A549 (cell line): Measurements from ENCODE around the gene TMPRSS12. TPM values are rescaled to one million over a fixed set of nuclear protein-coding genes. Genes with fewer than 3 reads are reported as not detected.
A peak's percentile ranks its signal among the peaks of the same experiment; 100 is the strongest.

Experiments used
- ATAC-seq, 2 experiments: fragments of 200-7000 bp in 1 of 2; fragments of >200 bp in 1 of 2; cut with Nextera tagmentation in 1 of 2; cut with Tn5 transposase in 1 of 2; 3 replicates each; pipeline versions ENCODE4 v1.8.0 to v1.9.1; 2018 to 2020; ENCODE audit warnings: mild to moderate bottlenecking in 1 of 2, moderate library complexity in 1 of 2
- CTCF ChIA-PET: fragments of 300-600 bp; sonication (Branson Sonifier 250); formaldehyde crosslinking; extraction: SDS; loops from one replicate; lab custom pipeline; 2021; ENCODE audit warnings: antibody characterized with exemption, inconsistent platforms; lab: Yijun Ruan, JAX
- POLR2A ChIA-PET: fragments of 350-600 bp; formaldehyde crosslinking; extraction: SDS; loops from one replicate; lab custom pipeline; 2021; ENCODE audit warnings: antibody characterized with exemption, inconsistent platforms; lab: Yijun Ruan, JAX
- DNase-seq, 2 experiments: peaks; one replicate each; pipeline versions ENCODE4 v3.0.0 to v3.0.0-alpha.2; 2011 to 2016; ENCODE audit warnings: low read depth in 1 of 2, low spot score in 1 of 2
- FAIRE-seq: peaks from 2 replicates; lab custom pipeline; 2011; peaks lifted over from hg19 to GRCh38; lab: Jason Lieb, UNC
- H3K27ac ChIP-seq, 2 experiments: fragments of >200 bp; sonication (Bioruptor Twin); formaldehyde crosslinking; 3 replicates each; pipeline ENCODE4 v1.5.1; 2016 to 2017
- H3K4me1 ChIP-seq: fragments of >200 bp; sonication (Bioruptor Twin); formaldehyde crosslinking; 3 replicates; pipeline ENCODE4 v1.6.1; 2016
- H3K4me2 ChIP-seq: fragments of >200 bp; sonication (Bioruptor Twin); formaldehyde crosslinking; 3 replicates; pipeline ENCODE4 v1.6.1; 2016
- H3K4me3 ChIP-seq: fragments of >200 bp; sonication (Bioruptor Twin); formaldehyde crosslinking; 3 replicates; pipeline ENCODE4 v1.5.1; 2016
- H3K9me3 ChIP-seq: fragments of >200 bp; sonication (Bioruptor Twin); formaldehyde crosslinking; 3 replicates; pipeline ENCODE4 v1.6.1; 2016
- ATOH8 ChIP-seq: fragments of 250-450 bp; sonication (Bioruptor Pico); IDR thresholded peaks from 2 replicates; pipeline ENCODE4 v1.5.0; 2020; ENCODE audit warnings: low read depth, mild to moderate bottlenecking, moderate library complexity
- BHLHE40 ChIP-seq: IDR thresholded peaks from 2 replicates; pipeline ENCODE4 v1.6.1; 2012; ENCODE audit warnings: low read depth, low read length, inconsistent platforms
- CBX8 ChIP-seq: fragments of 200-600 bp; sonication (generic); IDR thresholded peaks from 2 replicates; pipeline ENCODE4 v1.6.1; 2016
- CTCF ChIP-seq: fragments of >200 bp; sonication (Bioruptor Twin); formaldehyde crosslinking; IDR thresholded peaks from 3 replicates; pipeline ENCODE4 v1.5.1; 2016
- EHMT2 ChIP-seq: fragments of 200-600 bp; sonication (generic); IDR thresholded peaks from 2 replicates; pipeline ENCODE4 v1.6.1; 2016; ENCODE audit warnings: antibody characterized with exemption, low read depth, mild to moderate bottlenecking, moderate library complexity
- ESRRA ChIP-seq: fragments of 150-350 bp; IDR thresholded peaks from 2 replicates; pipeline ENCODE4 v1.6.1; 2014; ENCODE audit warnings: mild to moderate bottlenecking, low read length, borderline replicate concordance
- FOSL2 ChIP-seq, 2 experiments: fragments of 450-650 bp in 1 of 2; fragments of >200 bp in 1 of 2; sonication (Bioruptor Twin) in 1 of 2; formaldehyde crosslinking; IDR thresholded peaks; 2 replicates each; pipeline versions ENCODE4 v1.5.0 to v1.6.1; 2016 to 2020; ENCODE audit warnings: mild to moderate bottlenecking in 1 of 2, moderate library complexity in 1 of 2
- HEYL ChIP-seq: fragments of 250-450 bp; sonication (Bioruptor Pico); IDR thresholded peaks from 2 replicates; pipeline ENCODE4 v1.8.0; 2021; ENCODE audit warnings: mild to moderate bottlenecking, moderate library complexity
- HOXA7 ChIP-seq: fragments of 250-450 bp; sonication (Bioruptor Pico); IDR thresholded peaks from 2 replicates; pipeline ENCODE4 v1.5.0; 2020; ENCODE audit warnings: mild to moderate bottlenecking, moderate library complexity
- HOXB13 ChIP-seq: fragments of 250-450 bp; sonication (Bioruptor Pico); IDR thresholded peaks from 2 replicates; pipeline ENCODE4 v1.5.0; 2020; ENCODE audit warnings: low read depth, mild to moderate bottlenecking, moderate library complexity
- JUN ChIP-seq, 2 experiments: fragments of >200 bp; sonication (Bioruptor Twin); formaldehyde crosslinking; IDR thresholded peaks; 2 replicates in 1 of 2; 3 replicates in 1 of 2; pipeline ENCODE4 v1.6.1; 2016 to 2017
- KDM5A ChIP-seq: fragments of 200-600 bp; sonication (generic); IDR thresholded peaks from 2 replicates; pipeline ENCODE4 v1.6.1; 2016; ENCODE audit warnings: antibody characterized with exemption, mild to moderate bottlenecking
- MAFK ChIP-seq: fragments of 450-650 bp; IDR thresholded peaks from 2 replicates; pipeline ENCODE4 v1.6.1; 2014; ENCODE audit not compliant: partially characterized antibody
- NPAS2 ChIP-seq: fragments of 250-450 bp; sonication (Bioruptor Pico); IDR thresholded peaks from 2 replicates; pipeline ENCODE4 v1.8.0; 2022; ENCODE audit warnings: mild to moderate bottlenecking, moderate library complexity, borderline replicate concordance
- PBX3 ChIP-seq: IDR thresholded peaks from 2 replicates; pipeline ENCODE4 v1.6.1; 2012
- RAD21 ChIP-seq, 2 experiments: fragments of >200 bp in 1 of 2; sonication (Bioruptor Twin) in 1 of 2; formaldehyde crosslinking in 1 of 2; IDR thresholded peaks in 1 of 2; conservative IDR thresholded peaks in 1 of 2; 2 replicates in 1 of 2; 3 replicates in 1 of 2; pipeline ENCODE4 v1.6.1; 2012 to 2018; ENCODE audit warnings: inconsistent platforms in 1 of 2
- REST ChIP-seq: fragments of 200-600 bp; sonication (generic); IDR thresholded peaks from 2 replicates; pipeline ENCODE4 v1.6.1; 2016; ENCODE audit warnings: antibody characterized with exemption, mild to moderate bottlenecking, moderate library complexity
- RFX5 ChIP-seq: fragments of 450-650 bp; IDR thresholded peaks from 2 replicates; pipeline ENCODE4 v1.7.1; 2014; ENCODE audit warnings: antibody characterized with exemption, mild to moderate bottlenecking, moderate library complexity
- SREBF2 ChIP-seq: fragments of 450-650 bp; IDR thresholded peaks from 2 replicates; pipeline ENCODE4 v1.6.1; 2014; ENCODE audit warnings: mild to moderate bottlenecking, moderate library complexity
- TFCP2L1 ChIP-seq: fragments of 250-450 bp; sonication (Bioruptor Pico); IDR thresholded peaks from 2 replicates; pipeline ENCODE4 v1.5.0; 2021; ENCODE audit warnings: mild to moderate bottlenecking
- ZFP36 ChIP-seq: fragments of 450-650 bp; IDR thresholded peaks from 2 replicates; pipeline ENCODE4 v1.6.1; 2014; ENCODE audit warnings: borderline replicate concordance; ENCODE audit not compliant: partially characterized antibody
- WGBS: methylation state at CpG from one replicate; pipeline ENCODE4 v1.1.6; 2017; ENCODE audit errors: missing lambda C conversion rate; 5-methylcytosine and 5-hydroxymethylcytosine counted together
- polyA plus RNA-seq, 4 experiments: library from polyadenylated mRNA; depleted of rRNA in 3 of 4; stranded (reverse); fragments of >200 nt; fragmentation: RNase III in 1 of 4; extraction: RNeasy Plus Mini Kit Qiagen cat#74134 plus additional on column Dnase treatment in 1 of 4; gene quantifications; 2 replicates in 3 of 4; 3 replicates in 1 of 4; pipeline ENCODE4 v1.2.3, GENCODE V29; 2011 to 2017
- TF ChIP-seq, protein P1 (sequence below): fragments of >200 bp; sonication (Bioruptor Twin); formaldehyde crosslinking; IDR thresholded peaks from 2 replicates; pipeline ENCODE4 v1.6.1; 2016
- TF ChIP-seq, protein P2 (sequence below): fragments of >200 bp; sonication (Bioruptor Twin); formaldehyde crosslinking; IDR thresholded peaks from 3 replicates; pipeline ENCODE4 v1.6.1; 2016
- TF ChIP-seq, protein P3 (sequence below): IDR thresholded peaks from 2 replicates; pipeline ENCODE4 v1.6.1; 2012
- TF ChIP-seq, protein P4 (sequence below): fragments of 450-650 bp; IDR thresholded peaks from 2 replicates; pipeline ENCODE4 v1.6.1; 2014; ENCODE audit warnings: antibody characterized with exemption

TMPRSS12 gene
- polyA plus RNA-seq, 2 of the 4 experiments (the other 2 are of a cell fraction): not detected

DNA sequence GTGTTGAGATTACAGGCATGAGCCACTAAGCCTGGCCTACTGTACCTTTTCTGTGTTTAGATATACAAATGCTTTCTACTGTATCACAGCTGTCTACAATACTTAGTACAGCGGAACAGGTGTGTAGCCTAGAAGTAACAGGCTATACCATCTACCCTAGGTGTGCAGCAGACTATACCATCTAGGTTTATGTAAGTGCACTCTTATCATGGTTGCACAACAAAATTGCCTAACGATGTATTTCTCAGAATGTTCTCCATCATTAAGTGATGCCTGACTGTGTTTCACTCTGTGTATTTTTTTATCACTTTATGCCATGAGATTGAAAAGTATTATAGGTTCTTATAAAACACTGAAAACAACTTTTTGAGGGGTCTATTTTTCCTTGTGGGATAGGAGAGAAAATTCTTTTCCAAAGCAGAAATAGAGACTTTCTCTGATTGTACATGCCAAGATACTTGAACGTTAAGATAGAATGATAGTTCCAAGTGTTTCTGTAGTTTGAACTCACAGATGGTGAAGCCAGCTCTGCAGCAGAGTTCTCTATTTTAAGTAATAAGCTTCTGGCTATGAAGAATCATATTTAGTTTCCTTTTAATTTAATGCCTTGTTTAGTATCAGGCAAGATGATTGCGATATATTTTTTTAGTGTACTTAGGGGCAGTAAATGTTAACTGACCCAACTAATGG, 17.0 kb downstream of the TMPRSS12 start:
- ATAC-seq (no peak), DNase-seq (no peak), FAIRE-seq (no peak)
- ChIA-PET CTCF (interaction anchor here (1.2 to 1.3 kb wide), 3 partner anchors 10 to 127 kb away, joined by 3 to 5 read pairs (median 3); no protein-coding TSS in a partner anchor), POLR2A (no interaction called here)
- TF ChIP-seq KDM5A (no peak), SREBF2 (no peak), BHLHE40 (no peak), RAD21 (conservative IDR thresholded peaks at IDR 0.05 in 1 of 2, IDR thresholded peaks at IDR 0.05 in 1 of 2) (no peak), EHMT2 (no peak), TFCP2L1 (CRISPR knock-in tag) (no peak), MAFK (no peak), HOXA7 (CRISPR knock-in tag) (no peak), PBX3 (no peak), NPAS2 (CRISPR knock-in tag) (no peak), CBX8 (no peak), ATOH8 (CRISPR knock-in tag) (no peak)
- TF ChIP-seq, protein P1, sequence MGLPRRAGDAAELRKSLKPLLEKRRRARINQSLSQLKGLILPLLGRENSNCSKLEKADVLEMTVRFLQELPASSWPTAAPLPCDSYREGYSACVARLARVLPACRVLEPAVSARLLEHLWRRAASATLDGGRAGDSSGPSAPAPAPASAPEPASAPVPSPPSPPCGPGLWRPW: no peak
- TF ChIP-seq, protein P2, sequence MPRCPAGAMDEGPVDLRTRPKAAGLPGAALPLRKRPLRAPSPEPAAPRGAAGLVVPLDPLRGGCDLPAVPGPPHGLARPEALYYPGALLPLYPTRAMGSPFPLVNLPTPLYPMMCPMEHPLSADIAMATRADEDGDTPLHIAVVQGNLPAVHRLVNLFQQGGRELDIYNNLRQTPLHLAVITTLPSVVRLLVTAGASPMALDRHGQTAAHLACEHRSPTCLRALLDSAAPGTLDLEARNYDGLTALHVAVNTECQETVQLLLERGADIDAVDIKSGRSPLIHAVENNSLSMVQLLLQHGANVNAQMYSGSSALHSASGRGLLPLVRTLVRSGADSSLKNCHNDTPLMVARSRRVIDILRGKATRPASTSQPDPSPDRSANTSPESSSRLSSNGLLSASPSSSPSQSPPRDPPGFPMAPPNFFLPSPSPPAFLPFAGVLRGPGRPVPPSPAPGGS: no peak
- WGBS: 75% methylated on average over 4 of the region's 4 CpGs
- no peak overlapping the region for H3K27ac ChIP-seq
- no peak overlapping the region for H3K4me2 ChIP-seq
- H3K9me3 ChIP-seq: no peaks in the 10 kb centered on the region; the same call in 2 of the 3 replicates
- H3K4me3 ChIP-seq: no peak overlapping the region
- peaks cover 12% of the 10 kb centered on the region; the same call in 2 of the 3 replicates for H3K4me1 ChIP-seq

- H3K4me3 ChIP-seq: no peak overlapping the region
- peaks cover 12% of the 10 kb centered on the region; the same call in 2 of the 3 replicates for H3K4me1 ChIP-seq
- ATAC-seq: peak; percentile 92
- ChIA-PET POLR2A (no interaction called here), CTCF (interaction anchor here (0.8 to 2.6 kb wide), 3 partner anchors 11 to 182 kb away, joined by 3 to 9 read pairs (median 3); no protein-coding TSS in a partner anchor)
- peak overlapping the region in 1 of 2 experiments; percentile 65; a peak in 3 of 6 replicates for H3K27ac ChIP-seq
- peaks cover 5% of the 10 kb centered on the region; the same call in 2 of the 3 replicates for H3K9me3 ChIP-seq
- DNase-seq: peak; percentile 44 to 64
- FAIRE-seq: no peak
- peak overlapping the region; percentile 28; the same call in 2 of the 3 replicates for H3K4me2 ChIP-seq
- WGBS: 54% methylated on average over 6 of the region's 6 CpGs
- TF ChIP-seq, protein P3, sequence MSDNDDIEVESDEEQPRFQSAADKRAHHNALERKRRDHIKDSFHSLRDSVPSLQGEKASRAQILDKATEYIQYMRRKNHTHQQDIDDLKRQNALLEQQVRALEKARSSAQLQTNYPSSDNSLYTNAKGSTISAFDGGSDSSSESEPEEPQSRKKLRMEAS: 0 out of 2 replicates have a peak, but pooled peaks have one; percentile 25
- no peak for TF ChIP-seq KDM5A
- TF ChIP-seq HOXA7 (CRISPR knock-in tag): no peak
- no peak for TF ChIP-seq ZFP36
- TF ChIP-seq, protein P4, sequence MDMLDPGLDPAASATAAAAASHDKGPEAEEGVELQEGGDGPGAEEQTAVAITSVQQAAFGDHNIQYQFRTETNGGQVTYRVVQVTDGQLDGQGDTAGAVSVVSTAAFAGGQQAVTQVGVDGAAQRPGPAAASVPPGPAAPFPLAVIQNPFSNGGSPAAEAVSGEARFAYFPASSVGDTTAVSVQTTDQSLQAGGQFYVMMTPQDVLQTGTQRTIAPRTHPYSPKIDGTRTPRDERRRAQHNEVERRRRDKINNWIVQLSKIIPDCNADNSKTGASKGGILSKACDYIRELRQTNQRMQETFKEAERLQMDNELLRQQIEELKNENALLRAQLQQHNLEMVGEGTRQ: no peak
- TF ChIP-seq HEYL: no peak
- no peak for TF ChIP-seq RFX5
- TF ChIP-seq REST: no peak
- no peak for TF ChIP-seq CTCF
- TF ChIP-seq HOXB13 (CRISPR knock-in tag): no peak
- TF ChIP-seq RAD21 (conservative IDR thresholded peaks at IDR 0.05 in 1 of 2, IDR thresholded peaks at IDR 0.05 in 1 of 2): no peak
- TF ChIP-seq JUN (IDR thresholded peaks at IDR 0.05): no peak
- TF ChIP-seq MAFK: peak; percentile 59
- TF ChIP-seq ESRRA: no peak
- no peak for TF ChIP-seq FOSL2 (IDR thresholded peaks at IDR 0.05)
- TF ChIP-seq FOSL2 (CRISPR knock-in tag; IDR thresholded peaks at IDR 0.05): peak; percentile 79
These were observed 19.6 kb downstream of the TMPRSS12 start for GRCh38 chr12:50862316-50862715.
